HUDEP-2 (cell line): ENCODE measurements around the gene DOK1.
A peak's percentile ranks its signal among the peaks of the same experiment; 100 is the strongest.
"Not testable (repeated sequence)": the region's sequence is repeated elsewhere in the genome, so short reads cannot be mapped to it uniquely, and the experiment has no call there.

Experiments used
- DNase-seq, 76 experiments: peaks; one replicate each; lab custom pipeline; 2025; ENCODE audit not compliant: unreplicated experiment in 76 of 76; lab: John Stamatoyannopoulos, UW

The DOK1 gene

GRCh38 chr2:74544634-74545033 lies 9.9 kb upstream of the DOK1 start:
- DNase-seq, result peak in 2 of 76 experiments; percentile 4 to 17

- no peak for DNase-seq
Measured at GRCh38 chr2:74546004-74546403, 8.5 kb upstream of the DOK1 start.

- no peak for DNase-seq
Measured at GRCh38 chr2:74548285-74548899, 6.1 kb upstream of the DOK1 start.

GRCh38 chr2:74548900-74549826 lies 5.4 kb upstream of the DOK1 start:
- DNase-seq, result peak in 53 of 76 experiments; percentile 3 to 68 (median 44)

GRCh38 chr2:74550231-74550630 lies 4.3 kb upstream of the DOK1 start:
- DNase-seq, result no peak

- no peak for DNase-seq
Measured at GRCh38 chr2:74551530-74551929, 3.0 kb upstream of the DOK1 start.

- DNase-seq, result no peak
Measured at GRCh38 chr2:74551942-74552913, 2.3 kb upstream of the DOK1 start.

- DNase-seq, result no peak
Measured at GRCh38 chr2:74552914-74553811, 1.4 kb upstream of the DOK1 start.

- peak in 22 of 76 experiments; percentile 6 to 65 (median 31) for DNase-seq
Measured at GRCh38 chr2:74554820-74555531, 456 bp downstream of the DOK1 start.

- no peak for DNase-seq
Measured at GRCh38 chr2:74555610-74556103, 1.1 kb downstream of the DOK1 start.

- no peak for DNase-seq
Measured at GRCh38 chr2:74556159-74556558, 1.6 kb downstream of the DOK1 start.

GRCh38 chr2:74556831-74557370 lies 2.4 kb downstream of the DOK1 start:
- DNase-seq, result no peak

- no peak for DNase-seq
Measured at GRCh38 chr2:74558284-74559230, 4.0 kb downstream of the DOK1 start.

- no peak for DNase-seq
Measured at GRCh38 chr2:74559912-74560311, 5.4 kb downstream of the DOK1 start.

GRCh38 chr2:74560591-74560990 lies 6.1 kb downstream of the DOK1 start:
- DNase-seq, result no peak

GRCh38 chr2:74561022-74561421 lies 6.5 kb downstream of the DOK1 start:
- DNase-seq, result not testable (repeated sequence)

GRCh38 chr2:74562126-74562775 lies 7.7 kb downstream of the DOK1 start:
- no peak for DNase-seq
